Endothelial cell of umbilical vein (primary cell): ENCODE results near the gene RMND5B. TPM values are rescaled to one million over a fixed set of nuclear protein-coding genes. Genes with fewer than 3 reads are reported as not detected.
A peak's percentile ranks its signal among the peaks of the same experiment; 100 is the strongest.

Source experiments
- BruUV-seq: library from RNA; stranded (reverse); fragments of 400-500 nt; replicated peaks from 2 replicates; lab custom pipeline; 2021; lab: Mats Ljungman, UMichigan
- CTCF ChIA-PET: fragments of 300-600, 350-600 bp; sonication (Branson Sonifier 250); formaldehyde crosslinking; loops from one replicate; lab custom pipeline; 2021; ENCODE audit warnings: antibody characterized with exemption, inconsistent platforms; lab: Charles Lee
- POLR2A ChIA-PET: fragments of 300-600, 350-600 bp; sonication (Branson Sonifier 250); formaldehyde crosslinking; loops from one replicate; lab custom pipeline; 2021; ENCODE audit warnings: antibody characterized with exemption, inconsistent platforms; lab: Charles Lee
- DNase-seq: peaks from one replicate; pipeline ENCODE4 v3.0.0-alpha.2; 2011; ENCODE audit warnings: low read depth, low spot score
- FAIRE-seq: peaks from 2 replicates; lab custom pipeline; 2011; peaks lifted over from hg19 to GRCh38; lab: Jason Lieb, UNC
- H2AFZ ChIP-seq: 2 replicates; pipeline ENCODE4 v1.6.0; 2012; ENCODE audit warnings: low read depth, low read length, control low read depth, inconsistent platforms
- H3K27ac ChIP-seq: 2 replicates; pipeline ENCODE4 v1.5.1; 2011; ENCODE audit warnings: low read depth, mild to moderate bottlenecking, control low read depth, low read length, moderate library complexity; ENCODE audit not compliant: insufficient read depth
- H3K27me3 ChIP-seq, 2 experiments: 2 replicates each; pipeline versions ENCODE4 v1.6.0 to v1.6.1; 2011; ENCODE audit warnings: low read length in 2 of 2, mixed read lengths in 1 of 2; ENCODE audit not compliant: control insufficient read depth in 2 of 2, insufficient read depth in 2 of 2
- H3K36me3 ChIP-seq, 2 experiments: 2 replicates in 1 of 2; 3 replicates in 1 of 2; pipeline ENCODE4 v1.5.1; 2011; ENCODE audit warnings: low read length in 2 of 2, mild to moderate bottlenecking in 1 of 2, moderate library complexity in 1 of 2; ENCODE audit not compliant: control insufficient read depth in 2 of 2, insufficient read depth in 2 of 2; ENCODE audit errors: extremely low read depth in 1 of 2
- H3K4me1 ChIP-seq: 3 replicates; pipeline ENCODE4 v1.5.1; 2011; ENCODE audit warnings: mild to moderate bottlenecking, low read length; ENCODE audit not compliant: control insufficient read depth, insufficient read depth; ENCODE audit errors: extremely low read depth
- H3K4me2 ChIP-seq: 2 replicates; pipeline ENCODE4 v1.6.1; 2011; ENCODE audit warnings: low read length, control low read depth, mixed read lengths; ENCODE audit not compliant: insufficient read depth
- H3K4me3 ChIP-seq, 3 experiments: fragments of 200-600 bp in 1 of 3; sonication (generic), shearing (Covaris generic) in 1 of 3; replicated peaks in 1 of 3; 2 replicates each; pipeline ENCODE4 v1.5.1; 2011 to 2016; ENCODE audit warnings: control low read depth in 3 of 3, low read length in 3 of 3, mild to moderate bottlenecking in 2 of 3, inconsistent platforms in 1 of 3, low read depth in 1 of 3, moderate library complexity in 1 of 3; ENCODE audit not compliant: insufficient read depth in 1 of 3
- H3K79me2 ChIP-seq: 2 replicates; pipeline ENCODE4 v1.6.0; 2012; ENCODE audit warnings: low read length, inconsistent platforms; ENCODE audit not compliant: control insufficient read depth, insufficient read depth
- H3K9ac ChIP-seq: replicated peaks from 2 replicates; pipeline ENCODE3; 2011; ENCODE audit warnings: low read length, control low read depth; ENCODE audit not compliant: insufficient read depth; ENCODE audit errors: extremely low read depth
- H3K9me1 ChIP-seq: replicated peaks from 3 replicates; pipeline ENCODE4 v1.6.0; 2011; ENCODE audit warnings: mild to moderate bottlenecking, low read length; ENCODE audit not compliant: control insufficient read depth, insufficient read depth; ENCODE audit errors: extremely low read depth
- H3K9me3 ChIP-seq: replicated peaks from 2 replicates; pipeline ENCODE4 v1.5.1; 2012; ENCODE audit warnings: low read length, inconsistent platforms; ENCODE audit not compliant: control insufficient read depth, insufficient read depth
- H4K20me1 ChIP-seq: replicated peaks from 2 replicates; pipeline ENCODE3; 2011; ENCODE audit warnings: mild to moderate bottlenecking, low read length; ENCODE audit not compliant: control insufficient read depth, insufficient read depth; ENCODE audit errors: extremely low read depth
- EZH2 ChIP-seq: IDR thresholded peaks from 2 replicates; pipeline ENCODE4 v1.6.1; 2012; ENCODE audit warnings: borderline replicate concordance, low read depth, mild to moderate bottlenecking, moderate library complexity, low read length, inconsistent platforms; ENCODE audit not compliant: severe bottlenecking
- JUN ChIP-seq: IDR thresholded peaks from 2 replicates; pipeline ENCODE4 v1.6.1; 2011; ENCODE audit warnings: borderline replicate concordance, low read depth; ENCODE audit not compliant: insufficient read length, insufficient read depth
- dilution Hi-C: fragments of 300-500 bp; cut with MboI; formaldehyde crosslinking; loops from one replicate; pipeline ENCODE4 v1.15.0; 2019; ENCODE audit warnings: low sequenced_read_pairs; ENCODE audit not compliant: extremely low pct_ligation_motif_present
- intact Hi-C: fragments of 100-400 bp; cut with micrococcal nuclease; formaldehyde crosslinking; loops from one replicate; pipeline ENCODE4 v1.10.0; 2022
- polyA plus RNA-seq, 4 experiments: library from polyadenylated mRNA; depleted of rRNA in 3 of 4; stranded (reverse) in 3 of 4; unstranded in 1 of 4; fragments of >200 nt; gene quantifications; 2 replicates each; pipeline versions ENCODE4 v1.2.1 to v1.2.3, GENCODE V29; 2011 to 2012; ENCODE audit warnings: missing spikeins in 1 of 4
- total RNA-seq: library from RNA; stranded (reverse); gene quantifications from 2 replicates; pipeline ENCODE4 v1.2.3, GENCODE V29; 2021
- TF ChIP-seq, protein P1 (sequence below), 2 donors: IDR thresholded peaks; 1 replicate in 1 of 2; 2 replicates in 1 of 2; pipeline ENCODE4 v1.5.1; 2011; ENCODE audit warnings: low read length in 2 of 2, mild to moderate bottlenecking in 2 of 2, moderate library complexity in 2 of 2, control low read depth in 1 of 2, inconsistent platforms in 1 of 2, low read depth in 1 of 2; ENCODE audit not compliant: insufficient read depth in 1 of 2; ENCODE audit errors: extremely low read depth in 1 of 2

Gene RMND5B
- total and polyA plus RNA-seq, 2 donors (not counting 3 experiments of a cell fraction or from before 2014, with no cell fraction given): 38.2 to 40.2 TPM

DNA sequence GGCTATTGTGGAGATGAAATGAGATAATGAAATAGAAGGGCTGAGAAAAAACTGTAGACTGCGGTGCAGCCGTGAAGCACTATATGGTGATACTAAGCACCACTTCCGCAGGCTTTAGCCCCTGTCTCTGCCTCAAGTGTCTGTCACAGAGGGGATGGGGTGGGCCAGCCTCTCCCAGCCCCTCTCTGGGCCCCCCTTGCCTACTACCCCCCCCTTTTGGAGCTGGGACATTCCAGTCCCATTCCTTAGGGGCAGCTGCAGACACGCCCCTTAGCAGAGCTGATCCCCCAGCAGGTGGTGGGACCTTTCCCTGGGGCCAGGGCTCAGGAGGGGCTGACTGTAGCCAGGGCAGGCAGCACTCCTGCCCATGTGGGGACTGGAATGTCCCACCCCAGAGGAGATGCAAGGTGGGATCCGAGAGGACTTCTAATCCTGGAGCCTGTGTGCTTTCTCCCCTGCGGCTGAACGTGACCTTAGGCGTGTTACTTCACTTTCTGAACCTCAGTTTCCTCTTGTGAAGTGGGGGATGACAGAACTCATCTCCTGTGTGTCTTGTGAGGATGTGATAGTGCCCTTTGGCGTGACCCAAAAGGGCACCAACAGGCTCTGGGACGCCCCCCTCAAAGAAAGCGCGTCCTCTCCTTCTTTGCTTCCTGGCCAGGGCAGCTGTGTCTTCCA lies 15.5 kb upstream of the RMND5B start:
- TSS peak; percentile 39 for BruUV-seq
- dilution Hi-C loops: no loop called here
- POLR2A ChIA-PET: no interaction called here

More for the DNA sequence above, 15.5 kb upstream of the RMND5B start:
- CTCF ChIA-PET: interaction anchor here (0.5 to 2.0 kb wide), 3 partner anchors 11 to 39 kb away, joined by 3 to 7 read pairs (median 3); no protein-coding TSS in a partner anchor
- peak; percentile 18 for FAIRE-seq
- H3K27ac ChIP-seq: no peak overlapping the region
- H3K79me2 ChIP-seq: peaks cover 9% of the 10 kb centered on the region
- peak overlapping the region; percentile 19 for H3K9ac ChIP-seq
- H3K4me2 ChIP-seq: peak overlapping the region; percentile 72
- TF ChIP-seq EZH2: peak; percentile 2
- TF ChIP-seq JUN: no peak
- TF ChIP-seq, protein P1, sequence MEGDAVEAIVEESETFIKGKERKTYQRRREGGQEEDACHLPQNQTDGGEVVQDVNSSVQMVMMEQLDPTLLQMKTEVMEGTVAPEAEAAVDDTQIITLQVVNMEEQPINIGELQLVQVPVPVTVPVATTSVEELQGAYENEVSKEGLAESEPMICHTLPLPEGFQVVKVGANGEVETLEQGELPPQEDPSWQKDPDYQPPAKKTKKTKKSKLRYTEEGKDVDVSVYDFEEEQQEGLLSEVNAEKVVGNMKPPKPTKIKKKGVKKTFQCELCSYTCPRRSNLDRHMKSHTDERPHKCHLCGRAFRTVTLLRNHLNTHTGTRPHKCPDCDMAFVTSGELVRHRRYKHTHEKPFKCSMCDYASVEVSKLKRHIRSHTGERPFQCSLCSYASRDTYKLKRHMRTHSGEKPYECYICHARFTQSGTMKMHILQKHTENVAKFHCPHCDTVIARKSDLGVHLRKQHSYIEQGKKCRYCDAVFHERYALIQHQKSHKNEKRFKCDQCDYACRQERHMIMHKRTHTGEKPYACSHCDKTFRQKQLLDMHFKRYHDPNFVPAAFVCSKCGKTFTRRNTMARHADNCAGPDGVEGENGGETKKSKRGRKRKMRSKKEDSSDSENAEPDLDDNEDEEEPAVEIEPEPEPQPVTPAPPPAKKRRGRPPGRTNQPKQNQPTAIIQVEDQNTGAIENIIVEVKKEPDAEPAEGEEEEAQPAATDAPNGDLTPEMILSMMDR (IDR thresholded peaks at IDR 0.05; ENCODE audit: extremely low read depth in 1 of 2, insufficient read depth in 1 of 2, low read depth in 1 of 2, low read length in 2 of 2): no peak
- intact Hi-C loops: loop anchor here (2.0 to 10.0 kb wide), 2 partner anchors 32 to 620 kb away; partner anchors contain the start of gene PDLIM7
- H3K36me3 ChIP-seq: peaks cover 0 to 3% of the 10 kb centered on the region in 2 experiments
- peak overlapping the region in 2 of 3 experiments; percentile 69 to 94 for H3K4me3 ChIP-seq
- no peak overlapping the region for H2AFZ ChIP-seq
- no peaks in the 10 kb centered on the region for H3K9me1 ChIP-seq
- H4K20me1 ChIP-seq: no peaks in the 10 kb centered on the region
- no peaks in the 10 kb centered on the region for H3K9me3 ChIP-seq
- no peaks in the 10 kb centered on the region for H3K27me3 ChIP-seq
- DNase-seq: no peak
- H3K4me1 ChIP-seq: peaks cover 47% of the 10 kb centered on the region
